GM12873 (cell line): ENCODE data around the gene PAX7.

ENCODE experiments used
- TF ChIP-seq, protein P1 (sequence below): IDR thresholded peaks from 2 replicates; pipeline ENCODE4 v1.5.1; 2012; ENCODE audit warnings: low read depth, mild to moderate bottlenecking, moderate library complexity, low read length, control low read depth; ENCODE audit not compliant: insufficient read depth; ENCODE audit errors: missing control alignments

Gene PAX7

DNA sequence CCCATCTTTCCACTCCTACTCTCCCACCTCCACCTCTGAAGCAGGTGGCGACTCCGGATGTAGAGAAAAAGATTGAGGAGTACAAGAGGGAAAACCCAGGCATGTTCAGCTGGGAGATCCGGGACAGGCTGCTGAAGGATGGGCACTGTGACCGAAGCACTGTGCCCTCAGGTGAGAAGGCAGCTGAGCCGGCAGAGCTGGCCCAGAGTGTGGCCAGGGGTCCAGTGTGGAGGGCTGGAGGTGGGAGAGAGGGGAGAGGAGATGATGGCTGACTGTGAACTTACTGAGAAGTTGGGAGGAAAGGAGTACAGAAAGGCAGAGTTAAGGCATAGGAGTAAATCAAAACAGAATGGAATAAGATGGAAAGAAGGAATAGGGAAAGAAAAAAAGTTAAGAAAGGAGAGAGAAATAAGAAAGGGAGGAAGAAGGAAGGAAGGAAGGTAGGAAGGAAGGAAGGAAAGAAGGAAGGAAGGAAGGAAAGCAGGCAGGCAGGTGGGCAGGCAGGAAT, 4.5 kb downstream of the PAX7 start:
- TF ChIP-seq, protein P1, sequence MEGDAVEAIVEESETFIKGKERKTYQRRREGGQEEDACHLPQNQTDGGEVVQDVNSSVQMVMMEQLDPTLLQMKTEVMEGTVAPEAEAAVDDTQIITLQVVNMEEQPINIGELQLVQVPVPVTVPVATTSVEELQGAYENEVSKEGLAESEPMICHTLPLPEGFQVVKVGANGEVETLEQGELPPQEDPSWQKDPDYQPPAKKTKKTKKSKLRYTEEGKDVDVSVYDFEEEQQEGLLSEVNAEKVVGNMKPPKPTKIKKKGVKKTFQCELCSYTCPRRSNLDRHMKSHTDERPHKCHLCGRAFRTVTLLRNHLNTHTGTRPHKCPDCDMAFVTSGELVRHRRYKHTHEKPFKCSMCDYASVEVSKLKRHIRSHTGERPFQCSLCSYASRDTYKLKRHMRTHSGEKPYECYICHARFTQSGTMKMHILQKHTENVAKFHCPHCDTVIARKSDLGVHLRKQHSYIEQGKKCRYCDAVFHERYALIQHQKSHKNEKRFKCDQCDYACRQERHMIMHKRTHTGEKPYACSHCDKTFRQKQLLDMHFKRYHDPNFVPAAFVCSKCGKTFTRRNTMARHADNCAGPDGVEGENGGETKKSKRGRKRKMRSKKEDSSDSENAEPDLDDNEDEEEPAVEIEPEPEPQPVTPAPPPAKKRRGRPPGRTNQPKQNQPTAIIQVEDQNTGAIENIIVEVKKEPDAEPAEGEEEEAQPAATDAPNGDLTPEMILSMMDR: no peak

DNA sequence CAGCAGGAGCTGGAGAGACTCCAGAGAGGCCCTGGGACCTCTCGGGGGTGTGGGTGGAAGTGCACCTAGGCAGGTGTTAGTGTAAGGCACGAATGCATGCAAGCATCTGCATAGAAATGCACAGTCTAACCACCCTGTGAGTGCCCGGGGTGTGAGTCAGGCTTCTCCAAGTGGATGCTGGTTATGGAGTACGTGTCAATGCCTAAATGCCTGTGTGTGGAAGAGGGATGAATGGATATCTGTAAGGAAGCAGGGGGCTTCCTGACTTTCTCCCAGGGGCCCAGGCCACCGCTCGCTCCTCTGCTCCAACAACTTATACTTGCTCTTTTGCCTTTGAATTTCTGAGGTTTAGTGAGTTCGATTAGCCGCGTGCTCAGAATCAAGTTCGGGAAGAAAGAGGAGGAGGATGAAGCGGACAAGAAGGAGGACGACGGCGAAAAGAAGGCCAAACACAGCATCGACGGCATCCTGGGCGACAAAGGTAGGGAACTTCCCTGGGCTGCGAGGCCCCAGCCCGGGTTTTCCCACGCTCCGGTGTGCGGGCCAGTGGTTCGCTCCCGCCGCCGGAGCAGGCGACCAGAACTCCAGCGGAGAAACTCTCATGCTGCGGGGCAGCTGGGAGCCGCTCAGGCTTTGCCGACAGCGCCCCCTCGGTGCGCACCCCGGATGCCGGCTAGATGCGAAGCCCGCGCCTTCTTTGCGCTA, 5.4 kb downstream of the PAX7 start:
- TF ChIP-seq, protein P1: no peak

DNA sequence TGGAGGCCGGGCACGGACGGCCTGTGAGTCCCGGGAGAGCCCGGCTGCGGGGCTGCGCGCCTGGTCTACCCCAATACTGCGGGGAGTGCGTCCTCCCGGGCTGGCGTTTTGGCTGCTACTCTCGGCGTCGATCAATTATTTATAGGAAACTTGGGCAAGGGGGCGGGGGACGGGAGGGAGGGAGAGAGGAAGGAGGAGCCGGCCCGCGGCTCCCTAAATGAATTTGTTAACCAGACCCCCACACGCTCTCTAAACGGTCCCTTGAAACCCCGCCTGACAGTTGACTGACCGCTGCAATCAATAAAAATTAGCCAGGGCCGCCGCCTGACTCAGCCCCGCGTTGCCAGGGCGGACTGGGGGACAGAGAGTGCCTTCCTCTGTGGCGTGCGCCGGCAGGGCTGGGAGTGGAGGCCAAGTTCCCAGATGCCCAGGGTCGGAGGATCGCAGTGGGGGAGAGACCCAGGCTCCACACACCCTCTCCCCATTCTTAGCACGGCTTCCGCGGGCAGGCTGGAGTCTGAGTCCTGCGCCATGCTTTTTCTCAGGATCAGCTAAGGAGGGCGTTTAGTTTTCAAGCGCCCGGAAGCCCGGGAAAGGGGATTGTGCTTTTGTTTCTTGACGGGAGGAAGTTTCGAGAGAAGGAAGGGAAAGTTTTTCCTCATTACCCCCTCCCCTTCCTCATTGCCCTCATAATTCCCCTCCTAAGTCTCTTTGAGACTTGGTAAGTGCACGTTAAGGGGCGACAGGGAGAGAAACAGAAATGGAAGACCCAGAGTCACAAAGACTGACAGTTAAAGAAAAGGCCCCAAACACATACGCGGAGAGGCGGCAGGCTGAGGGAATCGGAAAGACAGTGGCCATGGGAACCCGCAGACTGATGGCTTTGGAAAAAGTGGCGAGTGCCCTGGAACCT, 6.2 kb downstream of the PAX7 start:
- TF ChIP-seq, protein P1: no peak

DNA sequence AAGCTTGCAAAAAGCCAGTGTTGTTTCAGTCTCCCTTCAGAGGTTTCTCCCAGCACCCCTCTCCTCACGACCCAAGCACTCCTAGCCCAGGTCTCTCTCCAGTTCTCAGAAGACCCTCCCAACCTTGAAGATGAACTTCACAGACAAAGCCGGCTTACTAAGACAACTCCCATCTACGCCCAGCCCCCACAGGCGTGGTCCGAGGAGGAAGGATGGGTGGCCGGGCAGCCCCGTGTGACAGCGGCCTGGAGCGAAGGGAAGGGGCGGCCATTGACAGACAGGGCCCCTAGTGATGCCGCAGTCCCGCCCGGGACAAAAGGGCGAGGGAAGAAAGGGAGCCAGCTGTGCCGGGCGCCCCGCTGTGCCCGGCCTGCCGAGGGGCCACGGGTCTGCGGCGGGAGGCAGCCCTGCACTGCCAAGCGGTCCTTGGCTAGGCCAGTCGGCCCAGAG, 6.9 kb downstream of the PAX7 start:
- TF ChIP-seq, protein P1: no peak

DNA sequence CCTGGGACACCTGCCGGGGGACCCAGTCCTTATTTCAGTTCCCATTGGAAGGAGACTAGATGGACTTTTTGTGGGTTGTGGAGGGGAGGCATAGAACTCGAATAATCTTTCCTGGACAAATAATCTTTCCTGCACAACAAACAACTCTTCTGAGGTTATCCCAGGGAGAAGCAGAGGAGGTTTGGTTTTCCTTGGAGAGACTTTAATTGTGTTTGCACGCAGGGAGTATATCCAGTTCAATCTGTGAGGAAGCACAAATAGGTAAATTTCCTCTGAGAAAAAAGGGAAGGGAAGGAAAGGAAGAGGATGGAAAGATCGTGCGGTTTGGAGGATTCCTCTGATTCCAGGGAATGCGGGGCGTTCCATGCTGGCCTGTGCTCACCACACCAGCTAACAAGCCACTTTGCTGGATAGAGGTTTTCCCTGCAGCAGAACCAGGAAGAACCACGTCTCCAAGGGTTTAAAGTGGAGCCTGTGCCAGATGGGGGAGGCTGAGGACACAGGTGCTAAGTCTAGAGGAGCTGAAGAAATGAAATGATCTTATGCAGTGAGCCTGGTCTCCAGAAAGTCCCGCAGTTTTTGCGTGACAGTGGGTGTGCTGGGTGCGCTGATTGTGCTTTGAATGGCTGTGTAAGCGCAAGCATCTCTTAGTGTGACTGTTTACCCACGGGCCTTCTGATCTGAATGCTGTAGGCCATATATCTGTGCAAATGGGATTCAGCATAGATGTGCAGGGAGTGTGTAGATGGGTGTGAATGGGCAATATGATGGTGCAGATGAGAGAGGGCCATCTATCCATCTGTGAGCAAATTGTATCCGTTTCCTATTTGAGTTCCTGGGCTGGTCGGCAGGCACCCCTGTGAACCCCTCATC, 7.6 kb downstream of the PAX7 start:
- TF ChIP-seq, protein P1: no peak

DNA sequence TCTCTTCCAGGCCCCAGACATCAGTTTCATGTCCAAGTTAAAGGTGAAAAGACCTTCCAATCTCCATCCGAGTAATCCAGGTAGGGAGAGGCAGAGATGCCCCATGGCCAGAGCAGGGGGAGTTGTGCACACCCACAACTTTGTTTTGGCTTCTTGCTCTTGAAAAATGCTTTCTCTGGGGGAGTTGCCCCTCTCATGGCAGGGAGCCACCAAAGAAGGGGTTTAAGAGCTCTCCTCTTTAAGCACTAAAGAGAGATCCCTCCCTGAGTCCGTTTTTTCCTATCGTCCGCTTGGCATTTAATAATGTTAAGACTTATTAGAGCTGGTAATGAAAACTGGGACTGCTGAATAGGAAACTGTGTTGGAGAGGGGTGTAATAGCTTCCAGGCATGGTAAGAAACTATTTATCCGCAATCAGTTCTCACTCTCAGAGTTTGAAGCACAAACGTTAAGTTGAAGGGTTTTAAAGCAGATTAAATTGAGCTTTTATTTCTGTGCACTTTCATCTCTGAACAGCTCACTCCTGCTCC, 8.3 kb downstream of the PAX7 start:
- TF ChIP-seq, protein P1: no peak
